Ammon's horn (tissue), 1 donor: ENCODE results near the gene FUT7.
A peak's percentile ranks its signal among the peaks of the same experiment; 100 is the strongest.

ENCODE experiments used
- DNase-seq: peaks from one replicate; pipeline ENCODE4 v3.0.0-alpha.2; 2016; ENCODE audit warnings: low spot score

FUT7 gene

DNA sequence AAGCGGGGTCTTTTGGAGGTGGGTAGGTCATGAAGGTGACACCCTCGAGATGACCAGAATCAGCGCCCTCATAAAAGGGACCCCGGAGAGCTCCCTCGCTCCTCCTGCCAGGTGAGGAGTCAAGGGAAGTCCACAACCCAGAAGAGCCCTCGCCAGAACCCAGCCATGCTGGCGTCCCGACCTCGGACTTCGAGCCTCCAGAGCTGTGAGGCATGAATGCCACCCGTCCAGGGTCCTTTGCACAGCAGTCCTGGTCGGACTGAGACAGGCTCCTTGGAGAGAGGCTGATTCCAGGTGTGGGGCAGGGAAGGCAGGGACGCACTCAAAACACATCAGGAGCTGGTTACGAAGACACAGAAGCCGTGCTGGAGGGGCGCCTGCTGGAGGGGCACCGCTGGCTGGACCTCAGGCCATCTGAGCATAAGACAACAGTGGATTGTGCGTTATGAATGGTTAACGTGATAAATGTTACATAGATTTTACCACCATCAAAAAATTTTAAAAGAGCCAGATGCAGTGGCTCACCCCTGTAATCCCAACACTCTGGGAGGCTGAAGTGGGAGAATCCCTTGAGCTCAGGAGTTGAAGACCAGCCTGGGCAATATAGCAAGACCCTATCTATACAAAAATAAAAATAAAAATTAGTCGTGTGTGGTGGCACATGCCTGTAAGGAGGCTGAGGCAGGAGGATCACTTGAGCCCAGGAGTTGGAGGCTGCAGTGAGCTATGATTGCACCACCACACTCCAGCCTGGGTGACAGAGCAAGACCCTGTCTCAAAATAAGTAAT is 29.8 kb downstream of the FUT7 start:
- DNase-seq = no peak

DNA sequence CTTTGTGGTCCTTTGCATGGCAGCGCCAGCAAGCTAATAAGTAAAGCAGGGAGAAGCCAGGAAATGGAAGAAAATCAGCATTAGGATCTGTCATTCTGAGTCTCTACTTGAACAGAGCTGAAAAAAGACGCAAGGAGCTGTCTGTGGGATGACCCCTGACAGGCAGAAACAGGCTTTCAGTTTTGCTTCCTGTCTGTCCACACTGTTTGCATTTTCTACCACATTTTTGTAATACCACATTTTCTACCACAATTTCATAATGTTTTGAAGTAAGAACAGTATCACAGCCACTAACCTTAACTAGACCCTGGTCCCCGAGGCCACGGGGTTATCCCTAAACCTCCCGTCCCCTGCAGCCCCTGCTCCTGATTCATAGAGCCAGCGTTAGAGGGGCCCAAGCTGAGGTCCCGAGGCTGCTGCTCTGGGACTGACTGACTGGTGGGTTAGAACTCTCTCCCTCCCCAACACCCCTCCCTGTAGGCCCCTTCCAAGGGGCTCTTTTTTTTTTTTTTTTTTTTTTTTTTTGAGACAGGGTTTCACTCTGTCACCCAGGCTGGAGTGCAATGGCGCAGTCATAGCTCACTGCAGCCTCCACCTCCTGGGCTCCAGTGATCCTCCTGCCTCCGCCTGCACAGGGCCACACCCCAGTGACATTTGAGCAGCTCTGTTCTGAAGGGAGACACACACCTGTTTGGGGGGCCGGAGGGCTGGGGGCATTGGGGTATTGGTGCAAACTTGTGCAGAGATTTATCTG is 31.5 kb downstream of the FUT7 start:
- no peak for DNase-seq

DNA sequence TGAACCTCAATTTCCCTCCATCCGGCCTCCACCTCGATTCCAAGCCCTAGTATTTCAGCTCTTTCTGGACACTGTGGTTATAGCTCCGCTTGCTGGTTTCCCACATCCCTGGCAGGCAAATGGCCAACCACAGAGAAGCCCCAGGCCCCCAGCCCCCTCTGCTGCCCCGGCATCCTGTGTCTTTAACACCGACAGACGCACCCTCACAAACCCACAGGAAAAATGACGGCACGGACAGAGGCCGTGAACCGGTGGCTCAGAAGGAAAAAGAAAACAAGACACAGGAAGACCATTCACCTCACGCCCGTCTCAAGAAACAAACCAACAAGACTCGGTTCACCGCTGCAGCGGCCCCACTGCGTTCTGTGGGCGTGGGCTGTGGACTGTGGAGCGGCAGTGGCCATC is 34.1 kb downstream of the FUT7 start:
- DNase-seq = no peak

DNA sequence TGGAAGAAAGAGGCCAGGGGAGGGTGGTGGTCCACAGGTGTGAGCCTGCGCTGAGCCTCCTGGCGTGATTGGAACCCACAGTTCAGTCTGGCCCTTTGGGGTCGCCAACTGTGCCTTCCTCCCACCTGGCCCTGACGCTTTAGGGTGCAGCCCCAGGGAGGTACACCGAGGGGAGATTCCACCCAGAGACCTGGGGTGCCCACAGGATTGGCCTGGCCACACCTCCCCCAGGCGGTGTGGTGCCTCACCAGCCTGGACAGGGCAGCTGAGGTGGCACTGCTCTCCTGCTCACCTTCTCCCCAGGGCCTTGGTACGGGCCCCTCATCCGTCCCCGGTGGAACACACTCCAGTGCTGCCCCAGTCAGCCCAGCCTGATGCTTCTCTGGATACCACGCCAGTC is 34.5 kb downstream of the FUT7 start:
- no peak for DNase-seq

DNA sequence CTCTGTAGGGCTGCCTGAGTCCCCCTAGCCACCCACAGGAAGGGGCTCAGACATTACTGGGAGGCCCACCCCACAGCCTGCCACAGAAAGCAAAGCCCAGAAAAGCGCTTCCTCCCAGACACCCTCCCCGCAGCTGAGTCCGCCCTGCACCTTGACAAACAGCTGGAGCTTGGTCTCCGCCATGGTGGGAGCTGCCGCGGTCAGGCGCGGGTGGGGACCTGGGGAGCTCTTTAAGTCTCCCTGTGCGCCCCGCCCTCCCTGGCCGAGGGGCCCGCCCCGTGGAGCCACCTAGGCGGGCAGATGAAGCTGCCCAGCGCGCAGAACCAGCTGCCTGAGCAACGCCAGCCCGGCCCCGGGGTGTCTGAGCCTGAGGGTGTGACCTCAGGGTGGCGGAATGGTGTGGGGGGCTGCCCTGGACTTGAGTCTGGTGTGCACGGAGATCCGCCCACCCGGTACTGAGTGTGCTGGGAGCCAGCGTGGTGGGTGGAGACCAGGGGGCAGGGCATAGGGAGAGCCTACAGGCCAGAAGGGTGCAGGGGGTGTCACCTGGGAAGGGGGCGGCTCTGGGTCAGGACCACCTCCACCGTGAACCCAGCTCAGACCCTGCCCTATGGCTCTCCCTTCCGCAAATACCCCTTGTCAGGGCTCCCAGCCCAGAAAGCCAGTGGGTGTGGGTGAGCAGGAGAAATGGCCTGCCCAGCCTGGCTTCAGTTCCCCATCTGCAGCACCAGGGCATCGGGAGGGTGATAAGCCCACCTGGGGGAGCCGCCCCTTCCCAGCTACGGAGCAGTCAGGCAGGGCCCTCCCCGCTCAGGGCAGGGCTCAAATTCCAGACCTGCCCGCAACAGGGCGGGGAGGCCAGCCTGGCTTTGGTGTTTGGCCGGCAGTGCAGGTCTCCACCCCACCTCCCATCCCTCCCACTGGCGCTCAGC is 35.3 kb downstream of the FUT7 start, which contains the start of gene CLIC3:
Gene CLIC3 (minus strand): TSS at position 208 of the 932 bp plus-strand sequence. CDS start 25 bp downstream, at position 183.
- no peak for DNase-seq

DNA sequence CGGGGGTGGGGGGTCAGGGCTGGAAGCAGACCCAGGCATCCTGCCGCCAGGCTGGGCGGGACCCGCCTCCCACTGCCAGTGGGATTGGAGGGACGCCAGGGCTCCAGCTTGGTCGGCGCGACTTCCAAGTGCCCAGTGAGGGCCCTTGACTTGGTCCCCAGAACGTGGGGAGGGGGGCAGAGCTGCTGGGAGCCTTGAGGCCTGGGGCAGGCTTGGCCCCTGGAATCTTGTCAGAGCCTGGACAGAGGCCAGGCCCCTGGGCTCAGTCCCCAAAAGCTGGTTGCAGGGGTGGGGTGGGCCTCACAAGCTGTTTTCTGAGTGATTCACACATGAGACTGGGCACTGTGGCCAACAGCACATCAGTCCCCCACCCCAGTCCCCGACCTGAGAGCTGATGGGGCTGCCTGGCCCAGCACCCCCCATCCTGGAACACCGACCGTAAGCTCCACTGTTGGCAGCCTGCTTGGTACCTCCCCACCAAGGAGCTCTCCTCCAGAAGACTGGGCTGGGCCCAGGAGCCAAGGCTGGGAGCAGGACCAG is 36.0 kb downstream of the FUT7 start:
- no peak for DNase-seq

DNA sequence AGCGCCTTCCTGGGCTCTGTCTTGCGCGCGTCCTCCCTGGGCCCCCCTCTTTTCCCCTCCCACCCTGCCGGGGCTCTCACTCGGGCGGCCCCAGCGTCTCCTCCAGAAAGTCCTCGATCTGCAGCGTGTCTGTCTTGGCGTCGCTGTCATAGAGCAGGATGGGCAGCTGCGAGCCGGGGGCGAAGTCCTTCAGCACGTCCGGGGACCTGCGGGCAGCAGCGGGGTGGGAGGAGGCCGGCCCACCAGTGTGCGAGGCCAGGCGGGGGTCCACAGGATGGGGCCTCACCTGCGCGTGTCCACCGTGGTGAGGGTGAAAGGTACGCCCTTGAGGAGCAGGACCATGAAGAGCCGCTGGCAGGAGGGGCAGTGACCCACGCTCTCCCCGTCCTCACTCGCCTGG is 36.5 kb downstream of the FUT7 start:
- no peak for DNase-seq

DNA sequence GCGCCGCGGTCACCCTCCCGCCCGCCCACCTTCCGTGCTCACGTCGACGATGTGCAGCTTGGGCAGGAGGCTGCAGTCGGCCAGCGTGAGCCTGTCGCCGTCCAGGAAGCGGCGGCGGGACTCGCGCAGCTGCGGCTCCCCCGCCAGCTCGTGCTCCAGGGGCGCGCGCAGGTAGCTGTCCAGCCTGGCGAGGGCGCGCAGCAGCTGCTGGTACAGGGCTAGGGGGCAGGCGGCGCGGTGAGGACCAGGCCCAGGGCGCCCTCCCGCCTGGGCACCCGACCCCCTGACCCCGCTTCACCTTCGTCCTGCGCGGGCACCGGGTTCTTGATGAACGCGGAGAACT is 37.0 kb downstream of the FUT7 start:
- no peak for DNase-seq

DNA sequence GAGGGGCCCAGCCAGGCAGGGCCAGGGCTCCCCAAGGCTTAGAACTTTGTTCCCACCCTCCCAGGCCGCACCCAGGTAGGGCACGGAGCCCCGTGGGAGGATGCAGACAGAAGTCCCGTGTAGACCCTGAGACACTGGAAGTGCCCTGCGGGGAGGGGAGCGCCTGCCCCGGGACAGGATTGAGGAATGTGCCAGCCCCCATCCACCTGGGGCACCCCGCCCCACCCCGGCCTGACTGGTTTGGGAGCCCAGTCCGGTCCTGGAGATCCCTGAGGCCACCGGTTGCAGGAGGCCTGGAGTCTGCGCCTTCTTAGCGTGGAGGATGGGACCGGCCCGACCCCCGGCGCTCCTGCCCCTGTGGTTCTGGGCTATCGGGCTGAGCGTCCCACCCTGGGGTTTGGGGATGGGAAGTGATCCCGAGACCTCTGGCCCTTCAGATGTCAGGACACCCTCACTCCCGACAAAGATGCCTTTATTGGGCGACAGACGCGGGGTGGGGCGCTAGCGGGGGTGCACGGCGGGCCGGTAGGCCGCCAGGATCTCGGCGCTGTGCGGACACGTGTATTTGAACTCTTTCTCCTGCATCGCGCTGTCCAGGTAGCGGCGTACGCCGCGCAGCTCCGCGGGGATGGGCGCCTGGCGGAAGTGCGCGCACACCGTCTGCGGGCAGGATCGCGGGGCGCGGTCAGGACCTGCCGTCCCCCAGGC is 37.6 kb downstream of the FUT7 start:
- no peak for DNase-seq

DNA sequence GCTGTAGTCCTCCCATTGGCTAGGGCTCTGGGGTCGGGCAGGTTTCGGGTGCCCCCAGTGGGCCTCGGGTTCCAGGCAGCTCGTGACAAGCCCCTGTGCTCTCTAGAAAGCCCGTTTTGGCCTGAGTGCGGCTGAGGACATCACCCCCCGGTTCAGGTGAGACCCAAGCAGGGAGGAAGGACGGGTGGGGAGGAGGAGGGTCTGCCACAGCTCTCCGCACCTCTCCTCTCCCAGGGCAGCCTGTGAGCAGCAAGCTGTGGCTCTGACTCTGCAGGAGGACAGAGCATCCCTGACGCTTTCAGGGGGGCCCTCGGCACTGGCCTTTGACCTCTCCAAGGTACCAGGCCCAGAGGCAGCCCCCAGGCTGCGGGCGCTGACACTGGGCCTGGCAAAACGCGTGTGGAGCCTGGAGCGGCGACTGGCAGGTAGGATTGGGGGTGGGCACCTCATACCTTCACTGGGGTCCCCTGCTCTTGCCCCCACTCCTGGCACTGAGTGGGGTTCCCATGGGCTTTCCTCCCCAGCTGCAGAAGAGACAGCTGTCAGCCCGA is 39.0 kb downstream of the FUT7 start:
- no peak for DNase-seq

DNA sequence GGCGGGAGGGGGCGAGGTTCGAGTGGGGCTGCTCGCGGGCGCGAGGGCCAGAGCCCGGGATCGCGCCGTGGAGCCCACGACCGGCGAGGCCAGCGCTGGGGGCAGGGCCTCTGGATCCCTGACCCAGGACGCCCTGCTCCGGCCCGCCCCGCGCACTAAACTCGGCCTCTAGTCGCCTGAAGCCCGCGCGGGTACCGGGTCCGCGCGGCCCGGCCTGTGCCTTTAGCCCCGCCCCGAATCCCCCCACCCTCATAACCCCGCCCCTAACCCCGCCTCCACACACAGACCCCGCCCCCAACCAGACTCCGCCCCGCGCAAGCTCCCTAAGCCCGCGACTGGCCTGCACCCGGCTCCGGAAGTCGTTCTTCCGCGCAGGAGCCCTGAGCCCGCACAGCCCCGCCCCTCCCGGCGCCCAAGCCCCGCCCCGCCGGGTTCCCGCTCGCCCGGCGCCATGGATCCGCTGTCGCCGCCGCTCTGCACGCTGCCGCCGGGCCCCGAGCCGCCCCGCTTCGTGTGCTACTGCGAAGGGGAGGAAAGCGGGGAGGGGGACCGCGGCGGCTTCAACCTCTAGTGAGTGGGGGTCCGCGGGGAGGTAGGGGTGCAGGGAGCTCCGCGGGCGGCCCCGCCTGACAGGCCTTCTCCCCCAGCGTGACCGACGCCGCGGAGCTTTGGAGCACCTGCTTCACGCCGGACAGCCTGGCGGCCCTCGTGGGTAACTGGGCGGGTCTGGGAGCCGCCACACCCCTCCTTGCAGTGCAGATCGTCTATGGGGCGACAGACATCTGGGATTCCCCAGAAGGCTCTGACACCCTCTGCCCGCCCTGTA is 39.7 kb downstream of the FUT7 start, which contains the start of gene PAXX:
Gene PAXX (plus strand): TSS at position 430 of the 826 bp plus-strand sequence. CDS start 22 bp downstream, at position 452.
- DNase-seq = peak; percentile 92

DNA sequence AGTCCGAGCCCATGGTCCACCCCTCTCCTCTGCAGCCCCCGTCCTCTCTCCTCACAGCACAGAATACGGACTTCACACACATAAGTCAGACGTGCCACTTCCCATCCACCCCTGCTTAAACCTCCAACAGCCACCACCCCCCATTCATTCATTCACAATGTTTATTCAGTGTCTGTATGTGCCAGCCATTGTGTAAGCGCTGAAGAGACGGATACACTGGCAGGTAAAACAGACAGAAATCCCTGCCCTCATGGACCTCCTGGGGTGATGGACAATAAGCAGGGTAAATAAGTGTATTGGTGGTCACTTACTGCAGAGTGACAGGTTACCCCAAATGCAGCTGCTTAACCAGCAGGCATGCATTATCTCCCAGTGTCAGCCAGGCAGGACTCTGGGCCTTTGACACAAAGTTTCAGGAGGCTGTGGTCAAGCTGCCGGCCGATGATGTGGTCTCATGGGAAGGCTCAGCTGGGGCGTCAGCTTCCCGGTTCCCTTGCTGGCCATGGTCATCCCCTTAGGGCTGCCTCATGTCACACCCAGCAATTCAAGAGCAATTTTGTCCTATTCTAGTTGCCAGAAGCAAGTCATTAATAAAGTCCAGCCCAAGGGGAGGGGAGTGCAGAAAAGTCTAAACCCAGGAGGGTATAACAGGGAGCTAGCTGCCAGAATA is 41.5 kb downstream of the FUT7 start:
- DNase-seq = no peak

DNA sequence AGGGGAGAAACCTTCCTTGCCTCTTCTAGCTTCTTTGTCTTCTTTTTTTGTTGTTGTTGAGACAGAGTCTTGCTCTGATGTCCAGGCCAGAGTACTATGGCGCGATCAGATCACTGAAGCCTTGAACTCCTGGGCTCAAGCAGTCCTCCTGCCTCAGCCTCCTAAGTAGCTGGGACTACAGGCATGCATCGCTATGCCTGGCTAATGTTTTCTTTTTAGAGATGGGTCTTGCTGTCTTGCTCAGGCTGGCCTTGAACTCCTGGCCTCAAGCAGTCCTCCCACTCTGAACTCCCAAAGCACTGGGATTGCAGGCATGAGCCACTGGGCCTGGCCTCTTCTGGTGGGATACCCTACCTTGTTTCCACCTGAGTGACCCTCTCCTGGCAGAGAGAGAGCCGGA is 43.0 kb downstream of the FUT7 start:
- no peak for DNase-seq

DNA sequence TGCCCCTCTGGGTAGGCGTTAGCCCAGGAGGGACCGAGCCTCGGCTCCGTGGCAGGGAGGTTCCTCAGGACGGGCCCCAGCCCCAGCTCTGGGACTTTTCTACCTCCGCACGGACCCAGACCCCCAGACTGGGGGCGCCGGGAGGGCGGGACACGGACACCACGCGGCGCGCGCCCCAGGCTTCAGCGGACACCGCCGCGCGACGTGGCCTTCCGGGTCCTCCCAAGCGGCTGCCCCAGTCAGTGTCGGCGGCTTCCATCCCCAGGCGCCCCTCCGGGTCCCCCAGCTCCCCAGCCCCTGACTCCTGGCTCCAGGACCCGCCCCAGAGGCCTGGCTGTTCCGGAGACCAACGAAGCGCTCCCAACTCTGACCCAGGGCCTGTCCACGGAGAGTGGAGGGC is 46.0 kb downstream of the FUT7 start:
- DNase-seq = no peak

DNA sequence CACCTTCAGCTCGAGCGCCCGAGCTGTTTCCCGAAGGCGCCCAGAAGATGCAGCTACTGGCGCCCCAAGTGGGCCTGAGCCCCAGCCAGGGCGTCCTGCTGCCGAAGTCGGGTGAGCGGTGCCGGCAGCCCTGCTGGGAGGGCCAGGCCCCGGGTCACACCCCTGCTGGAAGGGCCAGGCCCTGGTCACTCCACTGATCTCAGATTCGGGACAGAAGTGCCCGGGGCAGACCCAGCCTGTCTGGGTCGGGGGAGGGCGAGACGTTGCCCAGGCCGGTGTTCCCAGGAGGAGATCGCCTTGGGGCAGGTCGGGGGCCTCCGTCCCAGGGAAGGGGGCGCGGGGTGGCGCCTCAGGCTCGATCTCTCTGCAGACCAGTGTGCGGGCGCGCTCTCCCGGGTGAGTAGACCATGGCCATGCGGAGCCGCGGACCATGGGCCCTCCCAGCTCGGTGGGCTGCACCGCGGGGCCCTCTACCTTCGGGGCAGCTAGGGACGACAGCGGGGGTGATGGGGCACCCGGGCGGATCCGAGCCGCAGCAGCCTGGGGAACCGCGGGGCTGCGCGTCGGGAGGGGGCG is 46.8 kb downstream of the FUT7 start:
- DNase-seq = no peak

DNA sequence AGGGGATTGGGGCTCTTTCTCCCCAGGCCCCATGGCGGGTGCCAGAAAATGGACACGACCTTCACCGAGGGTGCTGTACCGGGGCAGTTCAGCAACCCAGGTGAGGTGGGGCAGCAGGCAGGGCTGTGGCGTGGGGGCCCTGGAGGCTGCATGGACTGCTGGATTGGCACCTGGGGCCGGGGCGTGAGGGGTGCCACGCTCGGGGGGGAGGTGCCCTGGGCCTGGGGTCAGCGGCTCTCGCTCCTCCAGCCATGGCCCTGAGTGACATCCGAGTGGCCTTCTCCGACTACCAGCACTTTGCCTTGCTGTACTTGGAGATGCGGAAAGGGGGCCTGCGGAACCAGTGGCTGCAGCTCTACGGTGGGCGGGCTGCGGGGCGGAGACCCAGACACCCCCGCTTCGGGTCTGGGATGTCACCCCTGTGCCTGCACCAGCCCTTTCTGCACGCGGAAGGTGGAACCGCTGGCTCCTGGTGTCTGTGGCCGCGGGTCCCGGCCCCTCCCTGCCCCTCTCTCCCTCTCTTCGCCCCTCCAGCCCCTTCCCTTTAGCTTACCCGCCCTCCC is 47.3 kb downstream of the FUT7 start:
- DNase-seq = no peak

DNA sequence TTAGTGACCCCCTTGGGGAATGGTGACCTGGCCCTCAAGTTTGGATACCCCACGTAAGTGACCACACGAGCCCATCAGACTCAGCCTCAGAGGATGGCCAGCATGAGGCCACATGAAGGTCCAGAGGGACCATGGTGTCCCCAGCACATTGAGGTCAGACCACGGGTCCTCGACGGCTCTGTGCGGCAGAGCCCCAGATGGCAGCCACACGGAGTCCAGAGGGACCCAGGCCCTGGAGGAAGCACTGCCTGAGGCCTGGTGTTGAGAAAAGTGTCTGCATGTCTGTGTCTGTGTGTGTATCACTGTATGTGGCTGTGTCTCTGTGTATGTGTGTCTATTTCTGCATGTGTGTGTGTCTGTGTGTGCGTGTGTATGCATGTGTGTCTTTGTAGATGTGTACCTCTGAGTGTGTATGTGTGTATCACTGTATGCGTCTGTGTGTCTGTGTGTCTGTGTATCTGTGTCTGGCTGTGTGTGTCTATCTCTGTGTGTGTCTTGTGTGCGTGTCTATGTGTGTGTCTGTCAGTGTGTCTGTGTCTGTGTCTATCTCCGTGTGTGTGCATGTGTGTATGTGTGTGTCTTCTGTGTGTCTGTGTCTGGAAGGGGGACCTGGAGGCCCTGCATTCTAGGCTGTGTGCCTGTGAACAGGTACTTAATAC is 48.1 kb downstream of the FUT7 start:
- DNase-seq = no peak

DNA sequence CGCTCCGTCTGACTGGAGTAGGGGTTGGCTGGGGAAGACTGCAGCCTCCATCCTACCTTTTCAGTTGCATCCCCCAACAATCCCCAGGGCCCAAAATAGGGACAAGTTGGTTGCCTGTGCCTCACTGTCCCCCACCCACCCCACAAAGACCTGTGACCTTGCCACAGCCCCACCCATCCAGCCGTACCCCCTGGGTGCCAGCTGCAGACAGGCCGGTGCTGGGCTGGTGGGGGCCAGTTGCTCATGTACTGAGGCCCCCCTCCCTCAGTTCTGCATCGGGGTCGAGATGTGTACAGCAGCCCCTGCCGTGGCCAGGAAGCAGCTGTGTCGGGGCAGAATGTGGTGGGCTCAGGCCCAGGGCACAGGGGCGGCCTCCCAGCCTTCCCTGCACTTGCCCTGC is 48.7 kb downstream of the FUT7 start:
- no peak for DNase-seq
